ENCODE measurements around the gene GPX8. TPM values are rescaled to one million over a fixed set of nuclear protein-coding genes. Genes with fewer than 3 reads are reported as not detected.

Gene GPX8
- total and polyA plus RNA-seq, 10 of the 15 experiments (the other 5 are each of a cell fraction or from before 2014, with no cell fraction given), result 0.11 TPM; not detected in 9

- Histone ChIP-seq H3K4me2 (ENCODE audit: control insufficient read depth, insufficient read depth) (no peak overlapping the region), H3K36me3 (ENCODE audit: control insufficient read depth in 2 of 2, insufficient read depth in 2 of 2, low read length in 1 of 2) (no peaks in the 10 kb centered on the region), H2AFZ (ENCODE audit: control insufficient read depth, low read depth, low read length) (no peak overlapping the region), H3K9ac (ENCODE audit: control insufficient read depth, insufficient read depth, low read length) (no peak overlapping the region), H3K79me2 (ENCODE audit: control insufficient read depth, insufficient read depth, low read length) (no peaks in the 10 kb centered on the region), H3K27me3 (replicated peaks in 1 of 2; ENCODE audit: control insufficient read depth in 2 of 2, insufficient read depth in 2 of 2, low read length in 1 of 2) (peaks cover 0 to 2% of the 10 kb centered on the region in 2 experiments; a peak in 1 of 4 replicates), H3K9me3 (replicated peaks; ENCODE audit: control insufficient read depth, insufficient read depth, low read length) (no peaks in the 10 kb centered on the region), H3K4me1 (ENCODE audit: control insufficient read depth, insufficient read depth, low read length) (no peaks in the 10 kb centered on the region), H4K20me1 (ENCODE audit: control insufficient read depth, insufficient read depth) (no peaks in the 10 kb centered on the region), H3K27ac (ENCODE audit: control insufficient read depth, insufficient read depth) (no peak overlapping the region), H3K4me3 (no peak overlapping the region)
- in situ Hi-C loops (cut with MboI) (no loop called here), intact Hi-C loops (cut with micrococcal nuclease; ENCODE audit: unreplicated experiment) (no loop called here)
- TF ChIP-seq FOXM1 (IDR thresholded peaks at IDR 0.05; ENCODE audit: low read depth, low read length) (no peak), RFX5 (IDR thresholded peaks at IDR 0.05; ENCODE audit: low read depth, low read length) (no peak), HCFC1 (IDR thresholded peaks at IDR 0.05; ENCODE audit: low read length) (no peak), YY1 (IDR thresholded peaks at IDR 0.05; ENCODE audit: low read depth, low read length) (no peak), ZBTB33 (IDR thresholded peaks at IDR 0.05) (no peak), ZNF274 (IDR thresholded peaks at IDR 0.05; ENCODE audit: insufficient read depth, insufficient read length) (no peak), HSF1 (IDR thresholded peaks at IDR 0.05; ENCODE audit: low read depth, low read length) (no peak), USF1 (IDR thresholded peaks at IDR 0.05; ENCODE audit: borderline replicate concordance, extremely low read length, insufficient read depth, low read depth, low read length) (no peak), ATF2 (IDR thresholded peaks at IDR 0.05; ENCODE audit: low read length) (no peak), RB1 (IDR thresholded peaks at IDR 0.05; ENCODE audit: borderline replicate concordance) (no peak), SP1 (IDR thresholded peaks at IDR 0.05; ENCODE audit: low read depth, low read length) (no peak), KAT2A (conservative IDR thresholded peaks at IDR 0.05; ENCODE audit: control insufficient read depth, low read depth, low read length) (no peak)
- POLR2A ChIA-PET, result no interaction called here
- FAIRE-seq (no peak), ATAC-seq (no peak), DNase-seq (ENCODE audit: low read depth, low spot score) (no peak)
- RAD21 ChIA-PET (ENCODE audit: unreplicated experiment), result interaction anchor here (1.5 kb wide), 1 partner anchor 503 kb away, joined by 3 read pairs; no protein-coding TSS in a partner anchor
- SMC1A ChIA-PET (ENCODE audit: uncharacterized antibody, unreplicated experiment), result no interaction called here
- no TSS peak for BruUV-seq (replicated peaks)
- 36% methylated on average over 6 of the region's 6 CpGs for WGBS (ENCODE audit: insufficient coverage, insufficient replicate concordance, low lambda C conversion rate, missing lambda C conversion rate)
- CTCF ChIA-PET, result interaction anchor here (0.6 to 0.9 kb wide), 2 partner anchors 8 to 1013 kb away, joined by 3 to 5 read pairs; no protein-coding TSS in a partner anchor
Measured at GRCh38 chr5:55188656-55189540, 28.9 kb downstream of the GPX8 start.

All from GM12878 (cell line).